ENCODE data around the gene SMPDL3A.

SMPDL3A gene

DNA sequence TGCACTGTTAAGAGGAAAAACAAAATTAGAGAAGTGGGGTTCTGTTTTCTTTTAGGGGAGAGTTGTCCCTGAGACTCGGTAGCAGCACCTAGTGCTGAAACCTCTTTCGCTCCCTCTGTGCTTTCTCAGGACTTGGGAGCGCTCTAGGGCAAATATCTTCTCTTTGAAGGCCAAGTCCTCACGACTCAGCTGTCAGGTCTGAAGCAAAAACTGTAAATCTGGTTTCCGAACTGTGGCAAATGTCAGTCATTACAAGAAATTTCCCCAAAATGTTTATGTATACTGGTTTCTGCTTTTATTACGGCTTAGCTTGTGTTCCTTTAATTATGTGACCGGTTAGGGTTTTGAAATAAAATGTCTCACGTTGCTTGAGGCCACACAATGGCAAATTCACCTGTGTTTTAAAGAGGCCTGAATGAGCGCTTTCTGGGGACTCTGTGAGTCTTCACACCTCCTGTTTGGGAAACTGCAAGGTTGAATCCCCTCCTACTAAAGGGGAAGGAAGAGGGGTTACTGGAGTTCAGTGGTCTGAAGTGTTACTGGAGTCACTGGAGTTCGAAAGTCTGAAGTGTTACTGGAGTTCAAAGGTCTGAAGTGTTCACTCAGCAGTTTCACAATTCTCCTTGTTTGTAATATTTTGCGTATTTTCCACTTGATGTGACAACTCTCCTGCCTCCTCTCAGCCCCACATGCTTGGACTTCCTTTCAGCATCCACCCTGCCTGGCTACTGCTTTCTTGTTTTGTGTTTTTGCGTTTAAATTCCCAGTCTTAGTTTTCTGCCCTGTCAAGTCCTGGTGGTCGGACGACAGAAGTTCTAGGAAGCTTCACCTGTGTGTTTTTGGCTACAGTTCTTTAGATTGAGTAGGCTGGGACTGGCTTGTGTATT is 1.6 kb downstream of the SMPDL3A start:
- no peaks in the 10 kb centered on the region for H3K9me3 ChIP-seq
- intact Hi-C loops (cut with DNase I; ENCODE audit: low total_unique reads): no loop called here
- peak overlapping the region; percentile 68 to 82 for H3K4me3 ChIP-seq
- peaks cover 0 to 16% (median 4%) of the 10 kb centered on the region in 4 donors for H3K4me1 ChIP-seq
- H3K36me3 ChIP-seq: no peaks in the 10 kb centered on the region
- TF ChIP-seq, protein P1, sequence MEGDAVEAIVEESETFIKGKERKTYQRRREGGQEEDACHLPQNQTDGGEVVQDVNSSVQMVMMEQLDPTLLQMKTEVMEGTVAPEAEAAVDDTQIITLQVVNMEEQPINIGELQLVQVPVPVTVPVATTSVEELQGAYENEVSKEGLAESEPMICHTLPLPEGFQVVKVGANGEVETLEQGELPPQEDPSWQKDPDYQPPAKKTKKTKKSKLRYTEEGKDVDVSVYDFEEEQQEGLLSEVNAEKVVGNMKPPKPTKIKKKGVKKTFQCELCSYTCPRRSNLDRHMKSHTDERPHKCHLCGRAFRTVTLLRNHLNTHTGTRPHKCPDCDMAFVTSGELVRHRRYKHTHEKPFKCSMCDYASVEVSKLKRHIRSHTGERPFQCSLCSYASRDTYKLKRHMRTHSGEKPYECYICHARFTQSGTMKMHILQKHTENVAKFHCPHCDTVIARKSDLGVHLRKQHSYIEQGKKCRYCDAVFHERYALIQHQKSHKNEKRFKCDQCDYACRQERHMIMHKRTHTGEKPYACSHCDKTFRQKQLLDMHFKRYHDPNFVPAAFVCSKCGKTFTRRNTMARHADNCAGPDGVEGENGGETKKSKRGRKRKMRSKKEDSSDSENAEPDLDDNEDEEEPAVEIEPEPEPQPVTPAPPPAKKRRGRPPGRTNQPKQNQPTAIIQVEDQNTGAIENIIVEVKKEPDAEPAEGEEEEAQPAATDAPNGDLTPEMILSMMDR (IDR thresholded peaks at IDR 0.05): no peak
- no peaks in the 10 kb centered on the region for H3K27me3 ChIP-seq
- no peak for DNase-seq
- peak overlapping the region; percentile 85 to 90 for H3K27ac ChIP-seq

GRCh38 chr6:122791310-122791679 is 2.2 kb downstream of the SMPDL3A start:
- no peak overlapping the region for H3K27ac ChIP-seq
- H3K4me3 ChIP-seq: no peak overlapping the region
- intact Hi-C loops (cut with DNase I; ENCODE audit: low total_unique reads): no loop called here

DNA sequence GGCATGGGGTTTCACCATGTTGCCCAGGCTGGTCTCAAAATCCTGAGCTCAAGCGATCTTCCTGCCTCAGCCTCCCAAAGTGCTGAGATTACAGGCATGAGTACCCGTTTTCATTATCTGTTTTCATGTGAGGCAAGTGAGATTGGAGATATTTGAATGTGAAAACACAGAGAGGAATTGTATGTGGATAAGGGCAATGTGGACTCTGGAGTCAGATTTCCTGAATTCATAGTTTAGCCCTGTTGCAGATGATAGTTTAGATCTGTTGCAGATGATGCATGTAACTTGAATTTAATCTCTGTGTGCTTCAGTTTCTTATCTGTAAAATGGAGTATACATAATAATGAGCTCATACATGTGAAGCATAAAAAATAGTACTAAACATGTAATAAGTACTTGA is 3.7 kb downstream of the SMPDL3A start:
- Histone ChIP-seq H3K27ac (no peak overlapping the region), H3K4me1 (peaks cover 0 to 16% (median 4%) of the 10 kb centered on the region in 4 donors), H3K27me3 (no peaks in the 10 kb centered on the region), H3K9me3 (no peaks in the 10 kb centered on the region), H3K36me3 (peaks cover 0 to 6% (median 0%) of the 10 kb centered on the region in 3 donors), H3K4me3 (no peak overlapping the region)
- no peak for DNase-seq
- TF ChIP-seq, protein P1 (IDR thresholded peaks at IDR 0.05): no peak
- intact Hi-C loops (cut with DNase I; ENCODE audit: low total_unique reads): no loop called here

More at GRCh38 chr6:122791310-122791679, 2.2 kb downstream of the SMPDL3A start:
- peaks cover 0 to 16% (median 4%) of the 10 kb centered on the region in 4 donors for H3K4me1 ChIP-seq
- H3K36me3 ChIP-seq: no peaks in the 10 kb centered on the region
- no peaks in the 10 kb centered on the region for H3K27me3 ChIP-seq
- no peak for DNase-seq
- no peaks in the 10 kb centered on the region for H3K9me3 ChIP-seq
- TF ChIP-seq, protein P1 (IDR thresholded peaks at IDR 0.05): no peak

- no peaks in the 10 kb centered on the region for H3K4me1 ChIP-seq
- no peak overlapping the region for H3K27ac ChIP-seq
- H3K27me3 ChIP-seq: no peaks in the 10 kb centered on the region
- no peak overlapping the region for H3K4me3 ChIP-seq
- peaks cover 0 to 13% (median 0%) of the 10 kb centered on the region in 3 donors for H3K36me3 ChIP-seq
- DNase-seq: no peak
- TF ChIP-seq, protein P1 (IDR thresholded peaks at IDR 0.05): no peak
- intact Hi-C loops (cut with DNase I; ENCODE audit: low total_unique reads): no loop called here
- no peaks in the 10 kb centered on the region for H3K9me3 ChIP-seq
Observed at GRCh38 chr6:122797537-122797936, 8.5 kb downstream of the SMPDL3A start.

DNA sequence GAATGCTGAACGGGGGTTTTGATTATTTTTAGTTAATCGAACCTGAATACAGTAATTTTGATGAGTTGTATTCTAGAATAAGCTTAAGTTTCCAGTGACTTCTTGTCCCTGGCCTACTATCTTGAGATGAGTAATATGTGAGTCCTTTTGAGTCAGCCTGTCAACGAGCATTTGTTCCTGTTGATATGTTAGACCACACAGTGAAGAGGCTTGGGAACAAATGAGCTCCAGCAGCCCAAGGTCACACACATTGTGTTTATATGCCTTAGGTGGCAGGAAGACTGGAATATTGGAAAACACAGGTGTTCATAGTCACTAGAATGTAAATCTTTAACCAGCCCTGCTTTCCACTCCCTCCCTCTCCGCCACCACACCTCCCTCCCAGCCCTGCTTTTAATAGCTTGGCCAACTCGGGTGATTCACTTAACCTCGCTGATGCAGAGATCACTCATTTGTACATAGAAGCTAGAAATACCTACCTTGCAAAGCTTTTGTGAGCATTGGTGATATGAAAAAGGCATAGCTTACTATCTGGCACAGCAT is 9.1 kb downstream of the SMPDL3A start:
- Histone ChIP-seq H3K4me1 (no peaks in the 10 kb centered on the region), H3K27me3 (no peaks in the 10 kb centered on the region), H3K36me3 (peaks cover 0 to 13% (median 0%) of the 10 kb centered on the region in 3 donors), H3K27ac (no peak overlapping the region), H3K9me3 (no peaks in the 10 kb centered on the region), H3K4me3 (no peak overlapping the region)
- no peak for DNase-seq
- TF ChIP-seq, protein P1 (IDR thresholded peaks at IDR 0.05): no peak
- intact Hi-C loops (cut with DNase I; ENCODE audit: low total_unique reads): no loop called here

Data from tibial artery (tissue), 4 donors.